T follicular helper cell (primary cell): ENCODE results near the gene MLLT10.
"Not testable (repeated sequence)": the region's sequence is repeated elsewhere in the genome, so short reads cannot be mapped to it uniquely, and the experiment has no call there.

ENCODE experiments used
- DNase-seq: peaks from one replicate; pipeline ENCODE4 v3.0.0-alpha.2; 2020; ENCODE audit warnings: low read depth

Gene MLLT10

GRCh38 chr10:21694631-21695030 lies 160.6 kb downstream of the MLLT10 start:
- DNase-seq = no peak

- no peak for DNase-seq
Measured at GRCh38 chr10:21696302-21696701, 162.3 kb downstream of the MLLT10 start.

- no peak for DNase-seq
Measured at GRCh38 chr10:21699575-21699974, 165.5 kb downstream of the MLLT10 start.

- DNase-seq = no peak
Measured at GRCh38 chr10:21700474-21700873, 166.4 kb downstream of the MLLT10 start.

- no peak for DNase-seq
Measured at GRCh38 chr10:21702633-21703111, 168.6 kb downstream of the MLLT10 start.

- no peak for DNase-seq
Measured at GRCh38 chr10:21705142-21705827, 171.3 kb downstream of the MLLT10 start.

GRCh38 chr10:21705828-21706176 lies 171.8 kb downstream of the MLLT10 start:
- no peak for DNase-seq

- no peak for DNase-seq
Measured at GRCh38 chr10:21707498-21707897, 173.5 kb downstream of the MLLT10 start.

GRCh38 chr10:21712975-21713374 lies 178.9 kb downstream of the MLLT10 start:
- DNase-seq = no peak

- DNase-seq = no peak
Measured at GRCh38 chr10:21715531-21716195, 181.6 kb downstream of the MLLT10 start.

- DNase-seq = not testable (repeated sequence)
Measured at GRCh38 chr10:21717437-21718054, 183.5 kb downstream of the MLLT10 start.

- no peak for DNase-seq
Measured at GRCh38 chr10:21719502-21719901, 185.5 kb downstream of the MLLT10 start.

- DNase-seq = no peak
Measured at GRCh38 chr10:21720090-21720489, 186.1 kb downstream of the MLLT10 start.

- DNase-seq = no peak
Measured at GRCh38 chr10:21721000-21721665, 187.1 kb downstream of the MLLT10 start.

GRCh38 chr10:21722209-21722608 lies 188.2 kb downstream of the MLLT10 start:
- DNase-seq = no peak

GRCh38 chr10:21724020-21724589 lies 190.1 kb downstream of the MLLT10 start:
- DNase-seq = no peak

- DNase-seq = peak; percentile 21
Measured at GRCh38 chr10:21724687-21725367, 190.8 kb downstream of the MLLT10 start.

GRCh38 chr10:21726601-21727225 lies 192.7 kb downstream of the MLLT10 start:
- no peak for DNase-seq

- DNase-seq = no peak
Measured at GRCh38 chr10:21727452-21728168, 193.6 kb downstream of the MLLT10 start.

- no peak for DNase-seq
Measured at GRCh38 chr10:21728618-21729017, 194.6 kb downstream of the MLLT10 start.
